ENCODE results near the gene GATB. TPM values are rescaled to one million over a fixed set of nuclear protein-coding genes. Genes with fewer than 3 reads are reported as not detected.

The GATB gene
- total RNA-seq, 2 donors from 2014 or later: 28.1 to 131 TPM

- Histone ChIP-seq H3K36me3 (peaks cover 5% of the 10 kb centered on the region), H3K4me3 (no peak overlapping the region), H3K9me3 (no peaks in the 10 kb centered on the region), H3K27me3 (no peaks in the 10 kb centered on the region), H3K4me1 (no peaks in the 10 kb centered on the region), H3K27ac (no peak overlapping the region)
- DNase-seq (ENCODE audit: low spot score): no peak
- no peak for TF ChIP-seq CTCF (IDR thresholded peaks at IDR 0.05)
These were observed 107.8 kb downstream of the GATB start for GRCh38 chr4:151652841-151653547.

GRCh38 chr4:151651496-151651895, 109.3 kb downstream of the GATB start:
- Histone ChIP-seq H3K4me1 (no peaks in the 10 kb centered on the region), H3K27me3 (no peaks in the 10 kb centered on the region), H3K4me3 (no peak overlapping the region), H3K9me3 (no peaks in the 10 kb centered on the region), H3K36me3 (no peaks in the 10 kb centered on the region), H3K27ac (no peak overlapping the region)
- DNase-seq (ENCODE audit: low spot score): no peak
- TF ChIP-seq CTCF (IDR thresholded peaks at IDR 0.05): no peak

GRCh38 chr4:151649479-151649878, 111.3 kb downstream of the GATB start:
- H3K4me3 ChIP-seq: no peak overlapping the region
- H3K27me3 ChIP-seq: no peaks in the 10 kb centered on the region
- DNase-seq (ENCODE audit: low spot score): no peak
- H3K9me3 ChIP-seq: no peaks in the 10 kb centered on the region
- no peaks in the 10 kb centered on the region for H3K4me1 ChIP-seq
- no peaks in the 10 kb centered on the region for H3K36me3 ChIP-seq
- TF ChIP-seq CTCF (IDR thresholded peaks at IDR 0.05): no peak
- H3K27ac ChIP-seq: no peak overlapping the region

- H3K4me3 ChIP-seq: no peak overlapping the region
- DNase-seq (ENCODE audit: low spot score): no peak
- no peaks in the 10 kb centered on the region for H3K27me3 ChIP-seq
- no peak for TF ChIP-seq CTCF (IDR thresholded peaks at IDR 0.05)
- H3K4me1 ChIP-seq: no peaks in the 10 kb centered on the region
- no peaks in the 10 kb centered on the region for H3K9me3 ChIP-seq
- no peak overlapping the region for H3K27ac ChIP-seq
- no peaks in the 10 kb centered on the region for H3K36me3 ChIP-seq
These were observed 114.5 kb downstream of the GATB start for GRCh38 chr4:151646322-151646721.

GRCh38 chr4:151644622-151645021, 116.2 kb downstream of the GATB start:
- TF ChIP-seq CTCF (IDR thresholded peaks at IDR 0.05): peak in 1 of 2 donors; percentile 28
- Histone ChIP-seq H3K4me3 (no peak overlapping the region), H3K9me3 (no peaks in the 10 kb centered on the region), H3K27ac (no peak overlapping the region), H3K36me3 (no peaks in the 10 kb centered on the region), H3K27me3 (no peaks in the 10 kb centered on the region), H3K4me1 (no peaks in the 10 kb centered on the region)
- no peak for DNase-seq (ENCODE audit: low spot score)

- no peaks in the 10 kb centered on the region for H3K9me3 ChIP-seq
- TF ChIP-seq CTCF (IDR thresholded peaks at IDR 0.05): no peak
- H3K4me1 ChIP-seq: no peaks in the 10 kb centered on the region
- H3K27me3 ChIP-seq: no peaks in the 10 kb centered on the region
- no peak overlapping the region for H3K4me3 ChIP-seq
- H3K27ac ChIP-seq: no peak overlapping the region
- H3K36me3 ChIP-seq: no peaks in the 10 kb centered on the region
- no peak for DNase-seq (ENCODE audit: low spot score)
These were observed 117.2 kb downstream of the GATB start for GRCh38 chr4:151643564-151643963.

All from right atrium auricular region (tissue), 2 donors.